ENCODE results near the gene NDST3.

DNA sequence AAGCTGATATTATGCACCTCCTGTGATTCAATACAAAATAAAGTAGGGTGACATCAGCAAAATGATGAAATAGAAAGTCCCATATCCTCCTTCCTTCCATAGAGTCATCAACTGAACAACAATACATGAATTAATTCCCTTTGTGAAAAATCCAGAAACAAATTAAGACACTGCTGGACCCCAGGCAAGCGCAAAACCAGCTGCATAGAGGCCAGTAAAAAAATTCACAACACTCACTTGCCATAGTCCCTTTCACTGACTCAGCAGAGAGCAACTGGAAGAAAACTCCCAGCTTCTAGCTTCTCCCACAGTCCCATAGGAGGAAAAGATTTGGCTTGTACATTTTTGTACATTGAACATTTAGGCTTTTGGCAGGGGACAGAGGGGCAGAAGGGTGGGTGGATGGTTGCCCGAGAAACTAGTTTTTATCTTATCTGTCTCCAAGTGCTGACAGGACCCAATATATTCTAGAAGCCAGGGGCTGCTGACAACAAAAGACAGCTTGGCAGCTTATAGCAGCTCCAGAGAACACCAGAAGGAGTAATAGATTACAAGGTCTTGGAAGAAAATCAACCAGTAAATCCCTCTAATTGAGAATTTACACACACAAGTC lies 124.6 kb downstream of the NDST3 start:
- TF ChIP-seq CTCF (IDR thresholded peaks at IDR 0.05; ENCODE audit: low read depth, low read length, poor library complexity, severe bottlenecking) = no peak
- no peak for TF ChIP-seq EZH2phosphoT487 (IDR thresholded peaks at IDR 0.05; ENCODE audit: borderline replicate concordance, low read length)
